Activated CD4-positive, alpha-beta T cell treated with anti-CD3 and anti-CD28 coated beads, Interleukin-2, amount 50 U/mL, for 16 hours (primary cell): ENCODE measurements around the gene DOP1A.

ENCODE experiments used
- DNase-seq: peaks from one replicate; pipeline ENCODE4 v3.0.0-alpha.2; 2020

Gene DOP1A

DNA sequence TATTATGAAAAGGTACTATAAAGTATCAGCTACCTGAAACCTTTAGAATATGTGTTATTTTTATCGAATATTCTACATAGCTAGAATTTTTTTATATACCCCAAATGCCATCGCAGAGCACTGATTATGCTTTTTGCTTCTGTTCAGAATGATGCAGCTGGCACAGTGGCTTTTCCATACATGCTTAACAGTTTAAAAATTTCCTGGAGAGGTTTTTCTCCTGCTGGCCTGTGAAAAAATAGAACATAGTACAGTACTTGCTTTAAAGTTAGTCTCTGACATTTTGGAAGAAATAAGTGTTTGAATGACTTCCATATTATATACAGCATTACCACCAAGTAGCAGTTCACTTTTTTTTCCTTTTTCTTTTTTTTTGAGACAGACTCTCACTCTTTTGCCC is 5.3 kb downstream of the DOP1A start:
- no peak for DNase-seq

DNA sequence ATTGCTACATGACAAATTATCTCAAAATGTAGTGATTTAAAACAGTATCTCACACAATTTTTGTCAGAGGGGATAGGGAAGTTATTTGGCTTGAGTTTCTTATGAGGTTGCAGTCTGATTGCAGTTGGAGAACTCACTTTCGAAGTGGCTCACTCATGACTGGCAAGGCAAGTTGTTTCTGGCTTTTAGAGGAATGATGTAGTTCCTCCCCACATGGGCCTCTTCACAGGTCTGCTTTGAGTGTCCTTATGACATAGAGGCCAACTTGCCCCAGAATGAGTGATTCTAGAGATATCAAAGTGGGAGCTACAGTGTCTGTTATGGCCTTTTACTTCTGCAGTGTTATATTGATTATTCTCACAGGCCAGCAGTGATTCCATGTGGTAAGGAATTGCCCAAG is 6.1 kb downstream of the DOP1A start:
- no peak for DNase-seq

- DNase-seq, result no peak
Observed at GRCh38 chr6:83083476-83083875, 16.0 kb downstream of the DOP1A start.

DNA sequence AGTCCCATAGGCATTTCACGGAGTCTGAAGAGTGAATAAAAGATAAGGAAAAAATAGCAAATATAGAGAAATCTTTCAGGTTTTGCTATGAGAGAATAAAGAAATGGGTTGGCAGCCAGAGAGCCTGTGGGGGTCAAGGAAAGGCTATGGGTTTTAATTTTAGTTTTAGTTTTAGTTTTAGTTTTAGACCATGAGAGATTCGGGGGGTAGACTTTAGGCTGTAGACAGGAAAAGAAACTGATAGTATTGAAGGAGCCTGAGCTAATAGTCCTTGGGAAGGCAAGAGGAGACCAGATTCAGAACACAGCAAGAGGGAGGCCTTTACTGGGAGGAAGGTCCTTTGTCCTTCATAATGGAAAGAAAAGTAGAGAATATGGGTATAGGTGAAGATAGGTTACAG is 19.3 kb downstream of the DOP1A start:
- DNase-seq, result no peak

GRCh38 chr6:83092756-83093399 is 25.4 kb downstream of the DOP1A start:
- no peak for DNase-seq

DNA sequence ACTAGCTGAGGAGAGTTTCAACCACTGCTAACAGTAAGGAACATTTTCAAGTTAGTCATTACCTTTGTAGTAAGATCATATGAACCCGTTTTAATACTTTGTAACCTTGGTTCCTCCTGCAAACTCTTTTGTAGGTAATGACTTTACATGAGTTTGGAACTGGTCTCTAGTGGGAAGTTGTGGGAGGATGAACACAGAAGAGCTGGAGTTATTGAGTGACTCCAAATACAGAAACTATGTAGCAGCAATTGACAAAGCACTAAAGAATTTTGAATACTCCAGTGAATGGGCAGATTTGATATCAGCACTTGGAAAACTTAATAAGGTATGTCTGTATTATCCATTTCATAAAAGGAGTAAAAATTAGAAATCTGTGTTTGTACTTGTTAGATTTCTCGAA is 29.3 kb downstream of the DOP1A start:
- DNase-seq, result no peak

DNA sequence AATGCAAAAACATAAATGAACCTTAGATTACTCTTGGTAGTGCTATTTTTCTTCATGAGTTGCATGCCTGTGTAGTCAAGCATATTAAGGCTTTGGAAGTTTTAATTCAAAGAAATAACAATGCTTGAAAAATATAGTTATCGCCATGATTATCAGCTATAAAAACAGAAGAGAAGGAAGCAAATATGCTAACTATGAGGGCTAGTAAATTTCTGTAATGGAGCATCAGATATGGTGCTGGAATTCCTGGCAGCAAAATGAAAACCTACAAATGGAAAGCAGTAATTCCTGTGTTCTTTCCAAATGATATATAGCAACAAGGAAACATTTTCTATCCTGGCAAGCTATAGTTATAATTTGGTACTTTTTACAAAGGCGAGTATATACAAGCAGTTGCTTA is 29.7 kb downstream of the DOP1A start:
- DNase-seq, result no peak

DNA sequence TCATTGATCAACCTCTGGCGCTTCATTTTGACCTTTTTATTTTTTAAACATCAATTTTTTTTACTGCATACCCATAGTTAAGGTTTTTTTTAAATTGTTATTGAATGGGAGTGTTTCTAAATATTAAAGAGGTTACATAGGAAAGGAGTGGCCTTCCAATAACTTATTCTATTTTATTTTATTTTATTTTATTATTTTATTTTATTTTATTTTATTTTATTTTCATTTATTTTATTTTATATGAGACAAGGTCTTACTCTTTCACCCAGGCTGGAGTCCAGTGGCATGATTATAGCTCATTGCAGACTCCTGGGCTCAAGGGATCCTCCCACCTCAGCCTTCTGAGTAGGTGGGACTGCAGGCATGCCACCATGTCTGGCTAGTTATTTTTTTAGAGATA is 30.2 kb downstream of the DOP1A start:
- no peak for DNase-seq

DNA sequence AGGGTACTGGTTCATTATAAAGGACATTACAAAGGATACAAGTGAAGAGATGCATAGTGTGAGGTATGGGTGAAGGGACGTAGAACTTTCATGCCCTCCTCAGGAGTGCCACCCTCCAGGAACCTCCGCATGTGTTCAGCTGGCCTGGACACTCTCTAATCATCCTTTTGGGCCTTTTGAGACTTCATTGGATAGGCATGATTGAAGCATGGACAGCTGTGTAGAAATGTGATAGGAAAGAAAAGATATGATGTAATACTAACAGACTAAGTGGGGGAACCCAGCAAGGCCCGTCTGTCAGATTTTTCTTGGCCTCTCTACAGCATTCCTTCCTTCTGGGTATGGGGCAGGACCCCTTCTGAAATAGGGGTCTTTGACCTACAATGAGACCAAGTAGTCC is 31.1 kb downstream of the DOP1A start:
- no peak for DNase-seq

DNA sequence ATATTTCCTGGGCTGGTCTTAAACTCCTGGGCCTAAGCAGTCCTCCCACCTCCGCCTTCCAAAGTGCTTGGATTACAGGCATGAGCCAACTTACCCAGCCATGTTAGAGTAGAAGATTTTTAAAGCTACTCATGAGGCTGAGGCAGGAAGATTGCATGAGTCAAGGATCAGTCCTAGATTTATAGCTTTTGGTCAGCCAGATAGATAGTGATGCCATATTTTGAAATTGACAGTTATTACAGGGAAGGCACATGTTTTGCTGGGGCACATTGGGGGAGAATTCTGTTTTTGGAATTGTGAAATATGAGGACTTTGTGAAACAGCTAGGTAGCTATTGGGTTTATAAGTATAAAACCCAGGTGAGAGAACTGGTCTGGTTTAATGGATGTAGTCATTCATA is 40.9 kb downstream of the DOP1A start:
- DNase-seq, result no peak

GRCh38 chr6:83113258-83113657 is 45.8 kb downstream of the DOP1A start:
- DNase-seq, result no peak

DNA sequence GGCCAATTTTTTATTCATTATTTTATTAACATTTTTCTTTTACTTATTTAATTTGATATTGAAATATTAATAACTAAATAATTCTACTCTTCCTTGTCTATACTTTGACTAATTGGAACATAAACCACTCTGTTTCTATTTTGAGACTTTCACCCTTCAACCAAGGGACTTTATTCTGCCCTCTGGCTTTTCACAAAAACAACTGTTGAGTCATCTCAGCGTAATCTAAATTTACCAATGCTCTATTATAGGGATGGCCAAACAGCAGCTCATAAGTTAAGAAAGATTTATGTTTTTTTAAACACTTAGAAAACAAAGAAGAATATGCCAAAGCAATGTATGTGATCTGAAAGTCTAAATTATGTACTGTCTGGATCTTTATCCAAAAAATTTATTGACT is 46.7 kb downstream of the DOP1A start:
- DNase-seq, result no peak

- no peak for DNase-seq
Observed at GRCh38 chr6:83117802-83118201, 50.3 kb downstream of the DOP1A start.

- no peak for DNase-seq
Observed at GRCh38 chr6:83119742-83120300, 52.4 kb downstream of the DOP1A start.

GRCh38 chr6:83124553-83124952 is 57.1 kb downstream of the DOP1A start:
- no peak for DNase-seq

DNA sequence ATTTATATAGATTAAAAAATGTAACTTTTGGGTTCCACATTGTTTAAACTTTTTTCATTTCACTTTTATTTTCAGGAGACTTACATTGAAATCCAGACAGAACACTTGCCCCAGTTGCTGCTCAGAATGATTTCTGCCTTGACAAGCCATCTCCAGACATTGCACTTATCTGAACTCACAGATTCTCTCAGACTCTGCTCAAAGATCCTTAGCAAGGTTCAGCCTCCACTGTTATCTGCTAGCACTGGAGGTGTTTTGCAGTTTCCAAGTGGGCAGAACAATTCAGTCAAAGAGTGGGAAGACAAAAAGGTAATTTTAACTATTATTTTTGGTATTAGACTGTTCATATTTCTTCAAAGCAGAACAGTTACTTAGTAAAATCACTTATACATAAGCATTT is 58.0 kb downstream of the DOP1A start:
- no peak for DNase-seq

- DNase-seq, result no peak
Observed at GRCh38 chr6:83126223-83126622, 58.8 kb downstream of the DOP1A start.

- no peak for DNase-seq
Observed at GRCh38 chr6:83126807-83127206, 59.3 kb downstream of the DOP1A start.

GRCh38 chr6:83127258-83127657 is 59.8 kb downstream of the DOP1A start:
- no peak for DNase-seq

DNA sequence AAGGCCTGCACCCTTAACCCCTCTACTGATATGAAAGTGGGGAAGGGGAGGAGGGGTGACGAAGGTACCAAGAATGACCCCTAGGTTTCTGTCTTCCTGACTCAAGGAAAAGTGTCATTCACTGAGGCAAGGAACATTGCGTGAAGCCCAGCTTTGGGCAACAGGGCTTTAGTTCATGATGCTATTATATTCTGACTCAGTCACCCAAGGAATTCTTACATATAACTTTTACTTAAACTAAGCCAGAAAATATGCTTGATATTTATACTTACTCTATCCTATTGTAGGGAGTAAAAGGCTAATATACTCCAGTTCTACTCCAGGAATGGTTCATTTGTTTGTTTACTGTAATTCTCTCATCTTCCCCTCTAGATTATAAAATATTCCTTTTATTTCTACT is 60.5 kb downstream of the DOP1A start:
- no peak for DNase-seq

GRCh38 chr6:83132121-83132520 is 64.7 kb downstream of the DOP1A start:
- DNase-seq, result no peak

- no peak for DNase-seq
Observed at GRCh38 chr6:83138118-83138722, 70.7 kb downstream of the DOP1A start.

- DNase-seq, result no peak
Observed at GRCh38 chr6:83138758-83139157, 71.3 kb downstream of the DOP1A start.

- DNase-seq, result no peak
Observed at GRCh38 chr6:83151114-83151513, 83.6 kb downstream of the DOP1A start.

DNA sequence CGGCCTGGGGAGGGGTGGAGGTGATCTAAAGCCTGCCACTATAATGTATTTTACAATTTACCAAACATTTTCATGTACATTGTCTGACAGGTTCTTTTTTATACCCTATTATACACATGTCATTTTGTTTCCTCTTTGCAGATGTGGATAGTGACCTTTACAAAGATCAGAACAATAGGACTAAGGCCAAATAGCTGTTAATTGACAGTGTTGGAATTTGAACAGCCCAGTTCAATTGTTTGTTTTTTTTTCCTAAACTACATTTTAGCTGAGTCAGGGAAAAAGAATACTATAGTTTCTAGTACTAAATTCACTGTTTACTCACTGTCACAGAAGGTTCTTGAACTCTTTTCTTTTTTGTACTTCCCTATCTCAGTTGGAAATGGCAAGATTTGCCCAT is 85.4 kb downstream of the DOP1A start:
- DNase-seq, result no peak
